GM06990 (cell line): ENCODE data around the gene NRBP1.

Source experiments
- DNase-seq: peaks from one replicate; pipeline ENCODE4 v3.0.0-alpha.2; 2011; ENCODE audit not compliant: insufficient read length; ENCODE audit errors: extremely low read depth
- H3K27me3 ChIP-seq: replicated peaks from 2 replicates; pipeline ENCODE4 v1.6.0; 2011; ENCODE audit warnings: low read length; ENCODE audit not compliant: control insufficient read depth, insufficient read depth
- H3K36me3 ChIP-seq: 2 replicates; pipeline ENCODE4 v1.5.1; 2011; ENCODE audit warnings: low read length; ENCODE audit not compliant: control insufficient read depth, insufficient read depth
- H3K4me3 ChIP-seq: replicated peaks from 2 replicates; pipeline ENCODE4 v1.5.1; 2011; ENCODE audit warnings: low read depth, mild to moderate bottlenecking, control low read depth, low read length
- TF ChIP-seq, protein P1 (sequence below): IDR thresholded peaks from 2 replicates; pipeline ENCODE4 v1.5.1; 2011; ENCODE audit warnings: low read length, control low read depth, mild to moderate bottlenecking, inconsistent platforms; ENCODE audit not compliant: insufficient read depth, poor library complexity, severe bottlenecking

NRBP1 gene

DNA sequence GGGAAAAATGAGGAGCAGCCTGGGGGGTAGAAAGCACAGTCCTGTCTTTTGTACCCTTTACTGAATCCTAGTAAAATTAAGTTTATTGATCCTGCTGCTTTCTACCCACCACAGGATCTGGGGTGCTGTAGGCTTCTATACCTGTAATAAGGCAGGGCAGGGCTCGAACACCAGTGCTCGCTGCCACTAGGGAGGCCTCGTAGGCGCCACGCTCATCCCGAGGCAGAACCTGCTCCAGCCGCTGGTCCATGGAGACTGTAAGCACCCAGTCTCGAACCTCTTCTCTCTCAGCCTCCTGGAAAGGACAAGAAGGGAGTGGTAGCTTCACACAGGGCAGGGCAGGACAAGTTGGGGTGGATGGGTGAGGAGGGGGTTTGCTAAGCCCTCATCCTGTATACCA, 16.7 kb downstream of the NRBP1 start:
- Histone ChIP-seq H3K36me3 (peaks cover 30% of the 10 kb centered on the region), H3K27me3 (no peaks in the 10 kb centered on the region), H3K4me3 (no peak overlapping the region)
- no peak for DNase-seq
- TF ChIP-seq, protein P1, sequence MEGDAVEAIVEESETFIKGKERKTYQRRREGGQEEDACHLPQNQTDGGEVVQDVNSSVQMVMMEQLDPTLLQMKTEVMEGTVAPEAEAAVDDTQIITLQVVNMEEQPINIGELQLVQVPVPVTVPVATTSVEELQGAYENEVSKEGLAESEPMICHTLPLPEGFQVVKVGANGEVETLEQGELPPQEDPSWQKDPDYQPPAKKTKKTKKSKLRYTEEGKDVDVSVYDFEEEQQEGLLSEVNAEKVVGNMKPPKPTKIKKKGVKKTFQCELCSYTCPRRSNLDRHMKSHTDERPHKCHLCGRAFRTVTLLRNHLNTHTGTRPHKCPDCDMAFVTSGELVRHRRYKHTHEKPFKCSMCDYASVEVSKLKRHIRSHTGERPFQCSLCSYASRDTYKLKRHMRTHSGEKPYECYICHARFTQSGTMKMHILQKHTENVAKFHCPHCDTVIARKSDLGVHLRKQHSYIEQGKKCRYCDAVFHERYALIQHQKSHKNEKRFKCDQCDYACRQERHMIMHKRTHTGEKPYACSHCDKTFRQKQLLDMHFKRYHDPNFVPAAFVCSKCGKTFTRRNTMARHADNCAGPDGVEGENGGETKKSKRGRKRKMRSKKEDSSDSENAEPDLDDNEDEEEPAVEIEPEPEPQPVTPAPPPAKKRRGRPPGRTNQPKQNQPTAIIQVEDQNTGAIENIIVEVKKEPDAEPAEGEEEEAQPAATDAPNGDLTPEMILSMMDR = no peak

GRCh38 chr2:27445615-27446014, 17.2 kb downstream of the NRBP1 start:
- TF ChIP-seq, protein P1 = no peak
- H3K4me3 ChIP-seq = no peak overlapping the region
- H3K36me3 ChIP-seq = peaks cover 26% of the 10 kb centered on the region
- DNase-seq = no peak
- no peaks in the 10 kb centered on the region for H3K27me3 ChIP-seq

DNA sequence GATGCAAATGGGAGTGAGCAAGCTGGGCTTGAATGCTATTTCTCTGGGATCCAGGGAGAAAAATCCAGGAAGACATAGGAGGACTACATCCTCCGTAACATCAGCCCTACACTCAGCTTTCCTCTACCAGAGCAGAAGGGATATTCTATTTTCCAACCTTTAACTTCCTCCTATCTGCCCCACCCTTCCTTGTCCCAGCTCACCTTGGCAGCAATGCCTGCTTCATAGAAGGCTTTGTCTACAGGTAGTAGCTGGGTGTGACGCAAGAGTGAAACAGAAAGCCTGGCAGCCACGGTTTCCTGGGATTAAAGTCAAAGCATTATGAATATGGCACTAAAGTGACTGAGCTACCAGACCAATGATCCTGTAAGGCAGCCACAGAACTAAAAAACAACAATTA, 17.6 kb downstream of the NRBP1 start:
- no peak for DNase-seq
- peaks cover 22% of the 10 kb centered on the region for H3K36me3 ChIP-seq

DNA sequence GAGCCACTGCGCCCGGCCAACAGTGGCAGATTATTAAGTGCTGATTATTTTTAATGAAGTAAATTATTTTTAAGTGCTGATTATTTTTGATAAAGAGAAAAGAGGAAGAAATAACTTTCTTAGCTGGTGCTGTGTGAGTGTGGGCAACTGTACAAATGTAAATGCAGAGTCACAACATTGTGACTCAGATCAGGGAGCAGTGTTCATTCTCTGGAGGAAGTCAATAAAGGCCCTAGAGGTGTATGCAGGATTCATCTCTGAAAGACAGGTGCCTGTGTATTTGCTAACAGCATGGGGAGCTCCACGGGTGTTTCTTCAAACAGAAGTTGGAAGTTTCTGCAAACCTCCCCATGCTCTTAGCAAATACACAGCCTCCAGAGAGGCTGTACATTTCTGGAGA, 19.9 kb downstream of the NRBP1 start:
- Histone ChIP-seq H3K36me3 (peaks cover 7% of the 10 kb centered on the region), H3K27me3 (no peaks in the 10 kb centered on the region), H3K4me3 (no peak overlapping the region)
- DNase-seq = no peak
- TF ChIP-seq, protein P1 = no peak

More for the DNA sequence above, 17.6 kb downstream of the NRBP1 start:
- TF ChIP-seq, protein P1 = no peak
- Histone ChIP-seq H3K27me3 (no peaks in the 10 kb centered on the region), H3K4me3 (no peak overlapping the region)

- Histone ChIP-seq H3K4me3 (no peak overlapping the region), H3K27me3 (no peaks in the 10 kb centered on the region), H3K36me3 (no peaks in the 10 kb centered on the region)
- DNase-seq = no peak
- TF ChIP-seq, protein P1 = no peak
Measured at GRCh38 chr2:27451095-27451494, 22.7 kb downstream of the NRBP1 start.

GRCh38 chr2:27453968-27454367, 25.5 kb downstream of the NRBP1 start:
- Histone ChIP-seq H3K4me3 (no peak overlapping the region), H3K27me3 (no peaks in the 10 kb centered on the region), H3K36me3 (no peaks in the 10 kb centered on the region; the same call in 1 of the 2 replicates)
- TF ChIP-seq, protein P1 = no peak
- DNase-seq = no peak
